Mesendoderm (in vitro differentiated cells): Measurements from ENCODE around the gene DEFB121. TPM values are rescaled to one million over a fixed set of nuclear protein-coding genes. Genes with fewer than 3 reads are reported as not detected.

Source experiments
- DNase-seq: peaks from one replicate; pipeline ENCODE4 v3.0.0; 2013
- H2AK5ac ChIP-seq: 2 replicates; pipeline ENCODE4 v1.6.1; 2013; ENCODE audit warnings: low read length, inconsistent platforms
- H2BK120ac ChIP-seq: 2 replicates; pipeline ENCODE4 v1.6.1; 2013; ENCODE audit warnings: low read depth, mild to moderate bottlenecking, low read length, moderate library complexity, mixed read lengths
- H2BK15ac ChIP-seq: replicated peaks from 2 replicates; pipeline ENCODE4 v1.6.1; 2013; ENCODE audit warnings: low read depth, mild to moderate bottlenecking, moderate library complexity
- H2BK5ac ChIP-seq: 2 replicates; pipeline ENCODE4 v1.6.1; 2013; ENCODE audit warnings: low read length, inconsistent platforms
- H3K18ac ChIP-seq: 2 replicates; pipeline ENCODE4 v1.6.1; 2013; ENCODE audit warnings: mild to moderate bottlenecking, low read length, mixed read lengths
- H3K23ac ChIP-seq: one replicate; pipeline ENCODE4 v1.6.1; 2013; ENCODE audit warnings: low read length
- H3K27ac ChIP-seq: 2 replicates; pipeline ENCODE4 v1.5.1; 2013; ENCODE audit warnings: low read depth, mild to moderate bottlenecking, inconsistent platforms, low read length, moderate library complexity
- H3K27me3 ChIP-seq: 2 replicates; pipeline ENCODE4 v1.6.1; 2013; ENCODE audit warnings: low read length, control low read depth, mild to moderate bottlenecking, inconsistent platforms; ENCODE audit not compliant: insufficient read depth, poor library complexity
- H3K36me3 ChIP-seq: 2 replicates; pipeline ENCODE4 v1.6.1; 2013; ENCODE audit warnings: low read length, inconsistent platforms; ENCODE audit not compliant: control insufficient read depth, insufficient read depth
- H3K4ac ChIP-seq: one replicate; pipeline ENCODE4 v1.6.1; 2013; ENCODE audit warnings: low read depth, mild to moderate bottlenecking, low read length, moderate library complexity
- H3K4me1 ChIP-seq: 2 replicates; pipeline ENCODE4 v1.6.1; 2013; ENCODE audit warnings: low read depth, low read length, inconsistent platforms; ENCODE audit not compliant: control insufficient read depth
- H3K4me2 ChIP-seq: 2 replicates; pipeline ENCODE4 v1.6.1; 2013; ENCODE audit warnings: low read length
- H3K4me3 ChIP-seq: 2 replicates; pipeline ENCODE4 v1.5.1; 2013; ENCODE audit warnings: mild to moderate bottlenecking, low read length
- H3K56ac ChIP-seq: one replicate; pipeline ENCODE4 v1.6.1; 2013; ENCODE audit warnings: low read length
- H3K79me1 ChIP-seq: 2 replicates; pipeline ENCODE4 v1.6.1; 2013; ENCODE audit warnings: low read length, inconsistent platforms
- H3K79me2 ChIP-seq: 2 replicates; pipeline ENCODE4 v1.6.1; 2013; ENCODE audit warnings: mild to moderate bottlenecking, low read length; ENCODE audit not compliant: control insufficient read depth, insufficient read depth
- H3K9ac ChIP-seq: 2 replicates; pipeline ENCODE4 v1.6.1; 2013; ENCODE audit warnings: low read length, inconsistent platforms
- H4K5ac ChIP-seq: one replicate; pipeline ENCODE4 v1.6.1; 2013; ENCODE audit warnings: low read length
- H4K8ac ChIP-seq: one replicate; pipeline ENCODE4 v1.6.1; 2013; ENCODE audit warnings: low read depth, mild to moderate bottlenecking, control low read depth, low read length, moderate library complexity
- WGBS: extraction: QIAGEN DNeasy Blood & Tissue Kit; methylation state at CpG from one replicate; pipeline ENCODE4 v1.1.7; 2013; ENCODE audit warnings: low lambda C conversion rate, missing lambda C conversion rate; ENCODE audit not compliant: insufficient coverage; ENCODE audit errors: extremely low coverage; 5-methylcytosine and 5-hydroxymethylcytosine counted together
- small RNA-seq: library from polyadenylated mRNA; stranded (forward); fragments of <200 nt; extraction: miRNeasy Mini kit (QIAGEN cat#:217004); gene quantifications from one replicate; pipeline ENCODE3, GENCODE V24; 2013; ENCODE audit not compliant: insufficient read depth

Gene DEFB121

DNA sequence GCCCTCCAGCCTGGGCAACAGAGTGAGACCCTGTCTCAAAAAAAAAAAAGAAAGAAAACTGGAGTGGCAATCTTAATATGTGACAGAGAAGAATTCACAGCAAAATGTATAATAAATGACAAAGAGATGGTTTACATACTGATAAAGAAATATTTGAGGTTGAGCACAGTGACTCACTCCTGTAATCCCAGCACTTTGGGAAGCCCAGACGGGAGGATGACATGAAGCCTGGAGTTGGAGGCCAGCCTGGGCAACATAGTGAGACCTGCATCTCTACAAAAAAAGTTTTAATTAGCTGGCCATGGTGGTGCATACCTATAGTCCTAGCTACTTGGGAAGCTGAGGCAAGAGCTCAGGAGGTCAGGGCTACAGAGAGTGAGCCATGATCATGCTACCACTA lies 50.0 kb downstream of the DEFB121 start:
- no peaks in the 10 kb centered on the region for H3K79me1 ChIP-seq
- no CpG with 5 or more reads among the region's 1 CpG for WGBS
- H2BK15ac ChIP-seq, result no peak overlapping the region

More for the DNA sequence above, 50.0 kb downstream of the DEFB121 start:
- Histone ChIP-seq H3K56ac (no peak overlapping the region), H3K79me2 (no peaks in the 10 kb centered on the region), H3K36me3 (no peaks in the 10 kb centered on the region), H3K27ac (no peak overlapping the region), H2BK120ac (no peak overlapping the region), H3K23ac (no peak overlapping the region), H3K4me1 (no peaks in the 10 kb centered on the region), H3K27me3 (no peaks in the 10 kb centered on the region), H2AK5ac (no peak overlapping the region), H3K9ac (no peak overlapping the region), H3K4me3 (no peak overlapping the region), H2BK5ac (no peak overlapping the region), H3K18ac (no peak overlapping the region), H3K4ac (no peak overlapping the region), H4K8ac (no peak overlapping the region), H3K4me2 (no peak overlapping the region), H4K5ac (no peak overlapping the region)
- DNase-seq, result no peak

Small RNA genes within 50 kb of the gene (small RNA-seq; reads per million reads assigned to genes)
- not detected for gene DEFB117
- not detected for gene RF00561
- gene RNA5SP480, result not detected
